CD4-positive, alpha-beta T cell treated with Interferon alpha-2 for 1 hour (primary cell): ENCODE data around the gene TMEM8B.
"Not testable (repeated sequence)": the region's sequence is repeated elsewhere in the genome, so short reads cannot be mapped to it uniquely, and the experiment has no call there.

ENCODE experiments used
- DNase-seq, 2 donors: peaks; one replicate each; pipeline ENCODE4 v3.0.0-alpha.2; 2020 to 2022

TMEM8B gene

GRCh38 chr9:35869621-35870216 lies 40.7 kb downstream of the TMEM8B start:
- no peak for DNase-seq

- no peak for DNase-seq
These were observed 41.4 kb downstream of the TMEM8B start, which contains the start of gene OR13J1 for GRCh38 chr9:35870351-35870923. Gene OR13J1 (minus strand): TSS chr9:35870401. CDS start chr9:35870401, 0 bp downstream.

GRCh38 chr9:35871545-35871944 lies 42.5 kb downstream of the TMEM8B start:
- no peak for DNase-seq

- no peak for DNase-seq
These were observed 43.5 kb downstream of the TMEM8B start for GRCh38 chr9:35872505-35872904.

GRCh38 chr9:35882263-35882848 lies 53.3 kb downstream of the TMEM8B start:
- peak; percentile 70 to 78 for DNase-seq

GRCh38 chr9:35882996-35883395 lies 54.0 kb downstream of the TMEM8B start:
- DNase-seq, result no peak

- not testable (repeated sequence) for DNase-seq
These were observed 55.9 kb downstream of the TMEM8B start for GRCh38 chr9:35884908-35885307.

GRCh38 chr9:35891646-35892045 lies 62.6 kb downstream of the TMEM8B start:
- no peak for DNase-seq

- no peak for DNase-seq
These were observed 63.0 kb downstream of the TMEM8B start for GRCh38 chr9:35892051-35892450.

- no peak for DNase-seq
These were observed 67.5 kb downstream of the TMEM8B start for GRCh38 chr9:35896570-35896969.

GRCh38 chr9:35897376-35898099 lies 68.5 kb downstream of the TMEM8B start:
- not testable (repeated sequence) for DNase-seq

- no peak for DNase-seq
These were observed 69.3 kb downstream of the TMEM8B start for GRCh38 chr9:35898337-35898736.

GRCh38 chr9:35899021-35899420 lies 70.0 kb downstream of the TMEM8B start:
- no peak for DNase-seq

- peak; percentile 50 to 74 for DNase-seq
These were observed 74.0 kb downstream of the TMEM8B start for GRCh38 chr9:35903049-35903448.

GRCh38 chr9:35904338-35904737 lies 75.3 kb downstream of the TMEM8B start:
- DNase-seq, result no peak

GRCh38 chr9:35905051-35905781 lies 76.2 kb downstream of the TMEM8B start:
- no peak for DNase-seq

GRCh38 chr9:35905912-35906679 lies 77.1 kb downstream of the TMEM8B start, which contains the start of gene HRCT1:
Gene HRCT1 (plus strand): TSS chr9:35906202. CDS start chr9:35906288, 86 bp downstream.
- DNase-seq, result no peak

GRCh38 chr9:35906923-35907699 lies 78.1 kb downstream of the TMEM8B start:
- no peak for DNase-seq

GRCh38 chr9:35907711-35908503 lies 78.9 kb downstream of the TMEM8B start:
- peak; percentile 22 to 24 for DNase-seq

- DNase-seq, result no peak
These were observed 79.6 kb downstream of the TMEM8B start for GRCh38 chr9:35908504-35909125.
